GM21381 (cell line): ENCODE measurements around the gene ZSCAN10.
A peak's percentile ranks its signal among the peaks of the same experiment; 100 is the strongest.
"Not testable (repeated sequence)": the region's sequence is repeated elsewhere in the genome, so short reads cannot be mapped to it uniquely, and the experiment has no call there.

ENCODE experiments used
- ATAC-seq: cut with Tn5 transposase; IDR thresholded peaks from one replicate; pipeline ENCODE4 v1.9.1; 2021; ENCODE audit warnings: mild to moderate bottlenecking, moderate library complexity; ENCODE audit not compliant: unreplicated experiment

The ZSCAN10 gene

DNA sequence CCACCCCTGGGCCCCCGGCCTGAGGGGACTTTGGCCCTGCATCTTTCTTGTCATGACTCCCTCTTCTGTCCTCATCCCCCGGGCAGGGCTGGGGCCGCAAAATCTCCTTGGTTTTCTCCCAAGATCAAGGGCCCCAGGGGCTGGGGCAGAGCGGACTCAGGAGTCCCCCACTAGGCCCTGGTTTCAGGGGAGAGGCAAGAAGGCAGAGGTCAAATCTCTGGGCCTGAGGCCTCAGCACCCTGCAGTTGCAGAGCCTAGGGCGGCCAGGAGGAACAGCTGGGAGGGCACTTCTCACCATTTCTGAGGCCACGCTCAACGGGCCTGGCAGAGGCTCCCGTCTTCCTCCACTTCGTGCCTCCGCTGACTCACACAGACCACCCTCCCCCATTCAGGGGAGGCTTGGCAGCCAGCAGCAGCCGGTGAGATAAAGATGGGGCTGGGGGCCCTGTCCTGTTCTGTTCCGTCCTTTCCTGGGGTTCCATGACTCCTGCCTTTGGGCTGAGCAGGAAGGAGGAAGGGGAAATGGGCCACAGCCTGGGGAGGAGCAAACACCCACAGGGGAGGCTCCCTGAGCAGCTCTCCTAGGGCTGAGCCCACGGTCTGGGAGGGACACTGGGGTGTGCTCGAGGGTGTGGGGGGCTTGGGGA is 12.4 kb downstream of the ZSCAN10 start:
- ATAC-seq, result no peak

DNA sequence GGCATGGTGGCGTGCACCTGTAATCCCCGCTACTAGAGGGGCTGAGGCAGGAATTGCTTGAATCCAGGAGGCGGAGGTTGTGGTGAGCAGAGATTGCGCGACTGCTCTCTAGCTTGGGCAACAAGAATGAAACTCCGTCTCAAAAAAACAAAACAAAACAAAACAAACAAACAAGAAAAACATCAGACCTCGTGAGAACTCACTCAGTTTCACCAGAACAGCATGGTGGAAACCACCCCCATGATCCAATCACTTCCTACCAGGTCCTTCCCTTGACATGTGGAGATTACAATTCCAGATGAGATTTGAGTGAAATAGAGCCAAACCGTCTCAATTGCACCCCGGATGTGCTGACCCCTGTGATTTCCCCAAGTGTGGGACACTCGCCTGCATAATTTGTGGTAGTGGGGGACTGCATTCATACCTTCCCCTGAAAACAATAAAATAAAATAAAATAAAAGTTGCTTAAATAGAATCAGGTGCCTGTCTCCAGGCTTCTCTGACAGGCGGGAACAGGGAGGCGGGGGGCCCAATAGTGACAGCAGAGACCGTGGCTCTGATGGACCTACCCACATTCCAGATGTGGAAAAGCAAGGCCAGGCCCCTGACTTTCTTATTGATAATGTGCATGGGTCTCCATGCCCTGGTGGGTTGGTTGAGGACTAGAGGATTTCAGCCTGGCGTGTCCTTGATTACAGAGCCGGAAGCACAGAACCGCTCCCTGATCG is 13.1 kb downstream of the ZSCAN10 start:
- ATAC-seq, result no peak

DNA sequence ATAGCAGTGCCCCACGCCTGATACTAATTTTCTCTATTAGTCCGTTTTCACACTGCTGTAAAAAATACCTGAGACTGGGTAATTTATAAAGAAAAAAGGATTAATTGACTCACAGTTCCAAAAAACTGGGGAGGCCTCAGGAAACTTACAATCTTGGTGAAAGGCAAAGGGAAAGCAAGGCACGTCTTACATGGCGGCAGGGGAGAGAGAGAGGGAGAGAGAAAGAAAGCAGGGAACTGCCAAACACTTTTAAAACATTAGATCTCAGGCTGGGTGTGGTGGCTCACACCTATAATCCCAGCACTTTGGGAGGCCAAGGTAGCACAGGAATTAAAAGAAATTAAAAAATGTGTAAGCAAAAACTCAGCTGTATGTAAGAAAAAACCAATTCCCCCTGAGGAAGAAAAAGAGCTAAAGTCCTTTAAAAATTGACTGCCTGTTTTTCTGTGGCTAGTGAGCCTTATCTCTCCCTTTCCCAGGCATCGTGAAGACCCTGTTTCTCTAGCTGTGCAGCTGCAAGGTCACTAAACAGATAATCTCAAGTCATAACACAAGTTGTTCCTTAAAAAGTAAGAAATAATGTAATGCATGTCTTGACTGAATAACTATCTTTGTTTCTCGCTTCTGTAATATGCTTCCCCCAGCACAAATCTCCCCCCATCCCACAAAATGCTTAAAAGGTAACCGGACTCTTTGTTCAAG is 14.0 kb downstream of the ZSCAN10 start:
- no peak for ATAC-seq

DNA sequence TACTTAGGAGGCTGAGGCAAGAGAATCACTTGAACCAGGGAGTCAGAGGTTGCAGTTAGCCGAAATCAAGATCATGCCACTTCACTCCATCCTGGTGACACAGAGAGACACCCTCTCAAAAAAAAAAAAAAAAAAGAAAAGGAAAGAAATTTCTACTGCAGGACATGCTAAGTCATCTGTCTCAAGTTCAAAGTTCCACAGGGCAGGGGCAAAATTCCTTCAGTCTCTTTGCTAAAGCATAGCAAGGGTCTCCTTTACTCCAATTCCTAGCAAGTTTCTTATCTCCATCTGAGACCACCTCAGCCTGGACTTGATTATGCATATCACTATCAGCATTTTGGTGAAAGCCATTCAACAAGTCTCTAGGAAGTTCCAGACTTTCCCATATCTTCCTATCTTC is 14.6 kb downstream of the ZSCAN10 start:
- ATAC-seq, result no peak

DNA sequence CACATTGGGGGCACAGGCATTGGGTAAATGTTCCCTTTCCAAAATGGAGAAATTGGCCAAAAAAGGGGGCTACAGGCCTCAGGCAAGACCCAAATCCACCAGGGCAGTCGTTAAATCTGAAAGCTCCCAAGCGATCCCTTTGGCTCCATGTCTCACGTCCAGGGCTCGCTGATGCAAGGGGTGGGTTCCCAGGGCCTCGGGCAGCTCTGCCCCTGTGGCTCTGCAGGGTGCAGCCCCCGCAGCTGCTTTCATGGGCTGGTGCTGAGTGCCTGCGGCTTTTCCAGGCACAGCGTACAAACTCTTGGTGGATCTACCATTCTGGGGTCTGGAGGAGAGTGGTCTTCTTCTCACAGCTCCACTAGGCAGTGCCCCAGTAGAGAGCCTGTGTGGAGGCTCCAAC is 15.7 kb downstream of the ZSCAN10 start:
- ATAC-seq, result not testable (repeated sequence)

DNA sequence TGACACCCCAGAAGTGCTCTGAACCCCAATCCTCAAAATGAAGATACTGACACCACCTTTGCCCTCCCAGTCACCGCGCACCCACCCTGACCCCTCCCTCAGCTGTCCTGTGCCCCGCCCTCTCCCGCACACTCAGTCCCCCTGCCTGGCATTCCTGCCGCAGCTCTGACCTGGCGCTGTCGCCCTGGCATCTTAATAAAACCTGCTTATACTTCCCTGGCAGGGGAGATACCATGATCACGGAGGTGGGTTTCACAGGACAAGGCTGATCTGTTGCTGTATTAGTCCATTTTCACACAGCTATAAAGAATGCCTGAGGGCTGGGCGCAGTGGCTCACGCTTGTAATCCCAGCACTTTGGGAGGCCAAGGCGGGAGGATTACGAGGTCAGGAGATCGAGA is 17.1 kb downstream of the ZSCAN10 start:
- ATAC-seq, result not testable (repeated sequence)

DNA sequence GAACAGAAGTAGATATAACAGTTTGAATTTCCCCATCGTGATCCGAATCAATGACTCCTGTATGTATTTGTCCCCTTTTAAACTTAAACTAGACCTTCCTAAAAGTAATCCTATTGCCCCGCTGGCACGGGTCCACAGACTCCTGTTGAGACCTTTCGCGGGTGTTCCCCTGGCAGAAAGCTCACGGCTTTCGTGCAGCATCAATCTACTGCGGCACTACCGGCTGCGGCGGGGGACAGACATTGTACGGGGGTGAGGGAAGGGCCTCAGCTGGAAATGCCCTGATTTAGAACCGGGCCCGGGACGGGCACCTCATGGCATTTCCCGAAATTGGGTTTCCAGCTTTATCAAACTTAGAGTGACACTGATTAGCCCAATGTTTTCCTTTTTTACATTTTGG is 19.1 kb downstream of the ZSCAN10 start:
- no peak for ATAC-seq

DNA sequence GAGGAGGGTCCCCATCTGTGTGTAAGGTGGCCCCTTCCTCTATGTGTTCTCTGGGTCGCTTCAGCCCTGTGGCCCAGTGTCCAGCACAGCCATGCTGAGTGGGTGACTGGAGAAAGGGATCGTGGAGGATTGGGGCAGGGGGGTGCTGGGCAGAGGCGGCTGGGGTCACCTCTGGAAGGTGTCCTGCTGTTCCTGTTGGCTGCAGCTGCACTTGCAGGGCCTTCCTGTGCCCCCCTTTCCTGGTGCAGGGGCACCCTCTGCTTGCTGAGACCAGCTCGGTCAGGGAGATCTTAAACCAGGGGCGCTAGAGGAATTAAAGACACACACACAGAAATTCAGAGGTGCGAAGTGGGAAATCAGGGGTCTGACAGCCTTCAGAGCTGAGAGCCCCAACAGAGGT is 22.5 kb downstream of the ZSCAN10 start:
- no peak for ATAC-seq

DNA sequence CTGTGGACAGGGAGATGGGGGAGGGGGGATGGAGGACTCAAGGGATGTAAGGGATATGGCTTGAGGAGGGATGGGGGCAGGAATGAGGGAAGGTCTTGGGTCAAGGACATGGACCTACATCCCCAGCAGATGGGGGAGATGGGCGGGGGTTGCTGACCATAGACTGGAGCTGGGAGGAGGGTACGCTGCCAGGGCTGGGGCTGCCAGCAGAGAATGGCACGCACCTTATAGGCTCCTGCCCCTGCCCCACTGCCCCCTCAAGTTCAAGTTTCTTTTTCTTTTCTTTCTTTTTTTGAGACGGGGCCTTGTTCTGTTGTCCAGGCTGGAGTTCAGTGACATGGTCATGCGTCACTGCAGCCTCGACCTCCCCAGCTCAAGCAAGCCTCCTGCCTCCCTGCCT is 23.1 kb downstream of the ZSCAN10 start:
- not testable (repeated sequence) for ATAC-seq

DNA sequence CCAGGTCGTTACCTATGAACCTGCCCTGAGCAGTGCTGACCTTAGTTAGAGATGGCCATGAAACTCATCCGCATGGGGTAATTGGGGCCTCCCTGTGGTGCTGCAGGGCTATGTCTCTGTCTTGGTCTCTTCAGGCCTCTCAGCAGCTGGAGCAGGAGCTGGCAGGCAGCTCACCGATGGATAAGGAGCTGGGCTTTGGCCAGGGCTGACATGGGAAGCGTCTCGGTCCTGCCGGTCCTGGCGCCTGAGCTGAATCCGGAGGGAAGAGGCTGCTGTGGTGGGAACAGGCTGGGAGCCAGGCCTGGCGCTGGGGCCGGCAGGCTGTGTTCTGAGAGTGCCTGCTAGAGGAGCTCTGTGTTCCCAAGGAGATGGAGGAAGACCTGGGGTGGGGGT is 23.6 kb downstream of the ZSCAN10 start:
- ATAC-seq, result no peak

DNA sequence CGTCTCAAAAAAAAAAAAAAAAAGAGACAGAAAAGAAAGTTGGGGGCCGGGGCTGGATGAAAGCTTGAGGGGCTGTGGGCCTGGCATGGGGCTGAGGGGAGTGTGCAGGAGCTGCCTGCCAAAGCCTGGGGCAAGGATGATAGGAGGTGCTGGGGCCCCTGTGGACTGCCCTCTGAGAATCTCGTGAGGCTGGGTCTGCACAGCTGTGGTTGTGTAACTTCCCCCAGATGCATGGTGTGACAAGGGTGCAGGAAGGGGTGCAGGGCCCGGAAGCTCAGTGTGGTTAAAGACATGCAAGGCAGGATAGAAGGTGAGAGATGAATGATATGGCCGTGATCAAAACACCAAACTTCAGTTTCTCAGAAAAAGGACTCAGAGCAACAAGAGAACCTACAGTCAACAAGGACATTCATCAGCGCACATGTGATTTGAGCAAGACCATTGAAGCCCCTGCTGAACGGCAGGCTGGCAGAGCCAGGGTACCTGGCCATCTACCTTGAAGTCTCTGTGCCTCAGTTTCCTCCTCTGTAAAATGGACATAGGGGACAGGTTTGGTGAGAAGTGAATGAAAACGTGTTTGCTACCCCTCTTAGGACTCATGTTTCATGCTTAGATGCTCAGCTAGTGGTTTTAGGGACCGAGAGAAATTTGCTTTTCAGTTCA is 24.1 kb downstream of the ZSCAN10 start:
- peak; percentile 72 for ATAC-seq

DNA sequence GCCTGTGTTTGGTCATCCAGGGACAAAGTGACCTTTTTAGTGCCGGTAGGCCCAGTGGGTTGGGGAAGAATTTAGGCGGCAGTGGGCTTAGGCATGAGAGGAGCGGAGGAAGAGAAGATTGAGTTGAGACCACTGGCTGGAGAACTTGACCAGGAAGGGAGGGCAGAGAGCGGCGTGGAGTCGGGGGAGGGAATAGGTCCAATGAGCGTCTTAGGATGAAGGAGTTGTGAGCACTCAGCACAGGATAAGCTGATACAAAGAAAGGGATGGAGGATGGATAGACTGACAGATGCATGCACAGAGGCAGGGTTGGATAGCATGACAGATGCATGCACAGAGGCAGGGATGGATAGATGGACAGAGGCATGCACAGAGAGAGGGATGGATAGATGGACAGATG is 25.6 kb downstream of the ZSCAN10 start:
- no peak for ATAC-seq

DNA sequence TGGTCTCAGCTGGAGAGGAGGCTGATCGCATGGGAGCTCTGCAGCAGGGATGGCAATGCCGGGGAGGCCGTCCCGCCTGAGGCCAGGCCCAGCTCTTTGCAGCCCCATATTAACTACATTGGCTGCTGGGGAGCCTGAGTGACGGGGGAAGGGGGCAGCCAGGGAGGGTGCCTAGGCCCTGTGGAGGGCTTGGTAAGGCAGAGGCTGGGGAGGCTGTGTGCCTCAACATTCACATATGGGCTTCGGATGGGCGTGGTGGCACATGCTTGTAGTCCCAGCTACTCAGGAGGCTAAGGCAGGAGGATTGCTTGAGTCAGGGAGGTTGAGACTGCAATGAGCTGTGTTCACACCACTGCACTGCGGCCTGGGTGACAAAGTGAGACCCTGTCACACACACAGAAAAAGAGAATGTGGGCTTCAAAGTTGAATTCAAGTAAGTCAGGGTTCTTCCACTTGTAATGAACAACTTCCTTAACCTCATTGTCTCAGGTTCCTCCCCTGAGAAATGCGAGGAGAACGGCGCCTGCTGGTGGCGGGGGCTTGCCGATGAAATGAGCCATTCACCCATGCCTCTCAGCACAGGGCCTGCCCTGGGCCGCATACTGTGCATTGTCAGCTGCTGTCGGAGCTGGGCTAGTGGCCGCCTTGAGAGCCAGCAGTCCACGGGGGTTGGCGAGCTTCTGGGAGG is 26.4 kb downstream of the ZSCAN10 start:
- not testable (repeated sequence) for ATAC-seq

DNA sequence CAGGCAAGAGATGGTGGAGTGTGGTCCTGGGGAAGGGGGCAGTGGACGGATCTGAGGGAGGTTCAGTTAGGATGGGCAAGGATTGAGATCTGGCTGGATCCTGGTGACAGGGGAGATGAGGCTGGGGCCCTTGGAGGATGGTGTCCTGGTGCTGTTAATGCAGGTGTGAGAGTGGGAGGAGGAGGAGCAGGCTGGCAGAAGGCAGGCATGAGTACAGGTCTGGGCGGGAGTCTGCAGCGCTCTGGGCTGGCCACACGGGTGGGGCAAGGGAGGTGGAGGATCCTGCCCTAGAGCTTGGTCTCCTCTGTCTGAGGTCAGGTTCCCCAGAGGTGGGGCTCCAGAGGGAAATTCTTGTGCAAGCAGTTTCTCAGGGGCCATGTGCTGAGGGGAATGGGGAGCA is 26.9 kb downstream of the ZSCAN10 start:
- ATAC-seq, result not testable (repeated sequence)

DNA sequence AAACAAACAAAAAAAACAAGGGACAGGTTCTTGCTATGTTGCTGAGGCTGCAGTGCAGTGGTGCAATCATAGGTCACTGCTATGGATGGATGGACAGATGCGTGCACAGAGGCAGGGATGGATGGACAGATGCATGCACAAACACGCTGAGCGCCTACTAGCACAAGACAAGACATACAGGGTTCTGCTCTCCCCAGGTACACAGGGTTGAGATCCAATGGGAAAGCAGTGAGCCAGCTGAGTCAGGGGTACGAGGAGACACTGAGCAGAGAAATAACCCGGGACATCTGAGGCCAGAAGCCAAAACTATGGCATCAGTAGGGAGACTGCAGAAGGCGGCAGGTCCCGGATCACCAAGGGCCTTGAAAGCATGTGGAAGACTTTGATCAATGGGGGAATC is 27.4 kb downstream of the ZSCAN10 start:
- ATAC-seq, result no peak

DNA sequence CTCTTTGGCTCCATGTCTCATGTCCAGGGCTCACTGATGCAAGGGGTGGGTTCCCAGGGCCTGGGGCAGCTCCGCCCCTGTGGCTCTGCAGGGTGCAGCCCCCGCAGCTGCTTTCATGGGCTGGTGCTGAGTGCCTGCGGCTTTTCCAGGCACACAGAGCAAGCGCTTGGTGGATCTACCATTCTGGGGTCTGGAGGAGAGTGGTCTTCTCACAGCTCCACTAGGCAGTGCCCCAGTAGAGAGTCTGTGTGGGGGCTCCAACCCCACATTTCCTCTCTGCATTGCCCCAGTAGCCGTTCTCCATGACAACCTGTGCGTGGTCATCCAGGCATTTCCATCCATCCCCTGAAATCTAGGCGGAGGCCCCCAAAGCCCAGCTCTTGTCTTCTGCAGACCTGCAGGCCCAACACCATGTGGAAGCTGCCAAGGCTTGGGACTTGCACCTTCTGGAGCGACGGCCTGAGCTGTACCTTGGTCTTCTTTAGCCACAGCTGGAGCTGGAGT is 28.4 kb downstream of the ZSCAN10 start:
- no peak for ATAC-seq

DNA sequence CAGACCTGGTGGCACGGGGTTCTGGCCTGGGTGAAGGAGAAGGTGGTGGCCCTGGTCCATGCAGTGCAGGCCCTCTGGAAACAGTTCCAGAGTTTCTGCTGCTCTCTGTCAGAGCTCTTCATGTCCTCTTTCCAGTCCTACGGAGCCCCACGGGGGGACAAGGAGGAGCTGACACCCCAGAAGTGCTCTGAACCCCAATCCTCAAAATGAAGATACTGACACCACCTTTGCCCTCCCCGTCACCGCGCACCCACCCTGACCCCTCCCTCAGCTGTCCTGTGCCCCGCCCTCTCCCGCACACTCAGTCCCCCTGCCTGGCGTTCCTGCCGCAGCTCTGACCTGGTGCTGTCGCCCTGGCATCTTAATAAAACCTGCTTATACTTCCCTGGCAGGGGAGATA is 29.9 kb downstream of the ZSCAN10 start:
- ATAC-seq, result not testable (repeated sequence)

DNA sequence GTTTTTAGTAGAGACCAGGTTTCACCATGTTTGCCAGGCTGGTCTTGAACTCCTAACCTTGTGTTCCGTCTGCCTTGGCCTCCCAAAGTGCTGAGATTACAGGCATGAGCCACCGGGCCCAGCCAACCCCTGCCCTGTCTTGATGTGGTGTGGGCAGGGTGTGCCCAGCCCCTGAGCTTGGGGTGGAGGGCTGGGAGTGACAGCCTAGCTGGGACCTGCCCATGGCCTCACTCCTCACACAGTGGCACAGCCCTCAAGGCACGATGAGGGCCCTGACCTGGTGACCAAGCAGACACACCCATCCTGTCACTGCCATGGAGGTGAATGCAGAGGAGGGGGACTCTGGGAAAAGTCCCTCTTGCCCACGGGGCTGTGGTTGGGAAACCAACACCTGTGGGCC is 30.6 kb downstream of the ZSCAN10 start:
- ATAC-seq, result no peak

DNA sequence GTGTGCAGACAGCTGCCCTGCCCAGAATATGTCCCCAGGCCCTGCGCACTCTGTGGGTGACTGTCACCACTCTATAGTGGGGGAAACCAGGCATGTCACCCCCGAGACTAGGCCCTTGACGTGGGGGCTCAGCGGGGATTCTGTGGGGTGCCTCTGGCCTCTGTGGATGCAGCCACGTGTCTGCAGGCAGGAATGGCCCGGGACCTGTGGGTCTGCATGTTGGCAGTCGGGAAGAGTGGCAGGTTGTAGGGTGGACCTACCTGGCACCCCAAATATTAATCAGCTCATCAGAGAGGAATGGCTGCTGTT is 32.7 kb downstream of the ZSCAN10 start:
- no peak for ATAC-seq

DNA sequence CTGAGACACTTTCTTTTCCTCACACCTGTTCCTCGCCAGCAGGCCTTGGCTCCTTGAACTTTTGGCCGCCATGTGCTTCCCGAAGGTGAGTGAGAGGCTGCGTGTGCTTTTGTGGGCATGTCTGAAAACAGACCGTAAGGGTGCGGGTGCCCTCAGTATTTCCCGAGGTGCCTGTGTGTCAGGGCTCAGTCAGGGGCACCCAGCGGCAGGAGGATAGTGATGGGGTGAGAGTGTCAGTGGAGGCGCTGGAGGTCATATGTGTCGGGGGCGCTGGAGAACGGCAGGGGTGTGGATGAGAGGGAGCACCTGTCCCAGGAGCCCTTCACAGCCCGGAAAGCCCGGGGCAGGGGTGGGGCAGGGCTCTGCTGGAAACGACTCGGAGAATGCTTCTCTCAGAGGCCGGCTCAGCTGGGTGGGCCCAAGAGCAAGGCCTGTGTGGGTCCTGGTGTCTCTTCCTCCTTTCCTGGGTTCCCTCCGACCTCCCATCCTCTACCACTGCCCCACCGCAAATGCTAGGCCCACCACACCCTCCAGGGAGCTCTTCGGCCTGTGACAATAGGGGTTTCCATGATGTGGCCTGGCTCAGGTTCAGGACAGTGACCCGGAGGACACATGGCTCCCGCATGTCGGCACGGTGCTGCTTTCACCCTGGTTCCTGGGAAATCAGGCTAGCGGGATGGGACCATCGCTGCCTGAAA is 33.2 kb downstream of the ZSCAN10 start:
- no peak for ATAC-seq
